ENCODE results near the gene SCARB1.

The SCARB1 gene

GRCh38 chr12:124784871-124785572 is 78.6 kb downstream of the SCARB1 start:
- FAIRE-seq (no peak), DNase-seq (ENCODE audit: insufficient read length, low spot score) (no peak)
- TF ChIP-seq, protein P1, sequence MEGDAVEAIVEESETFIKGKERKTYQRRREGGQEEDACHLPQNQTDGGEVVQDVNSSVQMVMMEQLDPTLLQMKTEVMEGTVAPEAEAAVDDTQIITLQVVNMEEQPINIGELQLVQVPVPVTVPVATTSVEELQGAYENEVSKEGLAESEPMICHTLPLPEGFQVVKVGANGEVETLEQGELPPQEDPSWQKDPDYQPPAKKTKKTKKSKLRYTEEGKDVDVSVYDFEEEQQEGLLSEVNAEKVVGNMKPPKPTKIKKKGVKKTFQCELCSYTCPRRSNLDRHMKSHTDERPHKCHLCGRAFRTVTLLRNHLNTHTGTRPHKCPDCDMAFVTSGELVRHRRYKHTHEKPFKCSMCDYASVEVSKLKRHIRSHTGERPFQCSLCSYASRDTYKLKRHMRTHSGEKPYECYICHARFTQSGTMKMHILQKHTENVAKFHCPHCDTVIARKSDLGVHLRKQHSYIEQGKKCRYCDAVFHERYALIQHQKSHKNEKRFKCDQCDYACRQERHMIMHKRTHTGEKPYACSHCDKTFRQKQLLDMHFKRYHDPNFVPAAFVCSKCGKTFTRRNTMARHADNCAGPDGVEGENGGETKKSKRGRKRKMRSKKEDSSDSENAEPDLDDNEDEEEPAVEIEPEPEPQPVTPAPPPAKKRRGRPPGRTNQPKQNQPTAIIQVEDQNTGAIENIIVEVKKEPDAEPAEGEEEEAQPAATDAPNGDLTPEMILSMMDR (IDR thresholded peaks at IDR 0.05; ENCODE audit: insufficient read depth, missing control alignments) = no peak

DNA sequence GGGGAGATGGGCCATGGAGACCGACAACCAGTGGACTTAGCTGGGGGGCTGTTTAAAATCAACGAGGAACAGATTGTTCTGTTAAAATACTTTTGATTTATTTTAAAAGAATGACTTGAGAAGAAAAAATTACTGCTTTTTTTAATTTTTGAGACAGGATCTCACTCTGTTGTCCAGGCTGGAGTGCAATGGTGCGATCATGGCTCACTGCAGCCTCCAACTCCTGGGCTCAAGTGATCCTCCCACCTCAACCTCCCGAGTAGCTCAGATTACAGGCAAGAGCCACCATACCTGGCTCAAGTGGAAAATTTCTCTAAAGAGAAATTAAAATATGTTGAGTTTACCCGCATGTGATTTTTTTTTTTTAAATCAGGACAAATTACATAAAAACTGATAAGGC is 80.6 kb downstream of the SCARB1 start:
- FAIRE-seq = no peak
- DNase-seq (ENCODE audit: insufficient read length, low spot score) = no peak
- TF ChIP-seq, protein P1 (IDR thresholded peaks at IDR 0.05; ENCODE audit: insufficient read depth, missing control alignments) = no peak

DNA sequence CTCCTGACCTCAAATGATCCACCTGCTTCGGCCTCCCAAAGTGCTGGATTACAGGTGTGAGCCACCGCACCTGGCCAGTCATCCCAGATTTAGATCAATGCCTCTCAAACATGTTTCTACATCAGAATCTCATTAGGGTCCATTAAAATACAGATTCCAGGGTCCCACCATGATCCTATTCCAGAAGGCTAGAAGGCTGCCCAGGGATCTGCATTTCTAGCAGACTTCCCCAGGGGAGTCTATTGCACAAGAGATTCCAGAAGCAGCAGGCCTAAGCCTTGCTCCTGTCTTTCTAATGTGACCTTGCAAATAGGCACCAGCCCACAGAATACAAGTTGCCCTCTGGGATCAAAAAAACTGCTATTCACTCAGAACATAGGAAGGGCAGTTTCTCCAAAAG is 81.5 kb downstream of the SCARB1 start:
- TF ChIP-seq, protein P1 (IDR thresholded peaks at IDR 0.05; ENCODE audit: insufficient read depth, missing control alignments) = no peak
- no peak for DNase-seq (ENCODE audit: insufficient read length, low spot score)
- no peak for FAIRE-seq

DNA sequence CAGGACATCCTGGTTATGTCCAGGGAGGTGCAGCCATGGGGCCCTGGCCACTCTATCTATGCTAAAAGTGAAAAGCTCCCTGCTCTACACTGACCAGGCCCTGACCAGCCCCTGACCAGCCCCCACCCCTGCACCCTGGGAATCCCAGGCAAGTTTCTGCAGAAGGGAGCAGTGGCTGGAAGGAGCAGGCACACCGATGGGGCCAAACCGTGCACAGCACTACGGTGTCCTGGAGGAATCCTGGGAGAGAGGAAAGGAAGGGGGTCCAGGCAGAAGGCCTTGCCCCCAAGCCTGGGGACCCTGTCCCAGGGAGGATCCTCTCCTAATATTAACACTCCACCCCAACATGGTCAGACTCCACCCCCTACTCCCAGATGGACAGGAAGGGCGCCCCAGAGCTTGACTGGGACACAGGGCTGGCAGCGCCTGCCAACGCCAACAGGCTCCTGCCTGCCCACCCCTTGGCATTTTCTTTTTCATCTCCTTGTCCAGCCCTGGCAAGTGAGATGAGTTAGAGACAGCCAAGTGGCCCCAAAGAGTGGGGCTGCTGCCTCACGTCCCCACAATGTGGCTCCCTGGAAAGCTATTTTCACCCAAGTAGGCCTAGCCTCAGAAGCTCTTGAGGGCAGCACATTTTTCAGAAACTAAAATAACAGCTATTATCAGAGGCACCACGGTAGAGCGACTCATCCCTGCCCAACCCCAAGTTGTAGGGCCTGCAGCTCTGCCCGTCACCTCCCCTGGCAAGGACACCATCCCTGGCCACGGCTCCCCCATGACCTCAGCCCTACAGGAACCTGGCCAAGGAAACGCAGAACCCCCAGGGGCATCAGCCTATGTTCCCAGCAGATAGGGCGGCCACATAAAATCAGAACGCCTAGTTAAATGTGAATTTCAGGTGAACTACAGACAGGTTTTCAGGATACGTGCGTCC is 82.6 kb downstream of the SCARB1 start:
- DNase-seq (ENCODE audit: insufficient read length, low spot score) (no peak), FAIRE-seq (no peak)
- TF ChIP-seq, protein P1 (IDR thresholded peaks at IDR 0.05; ENCODE audit: insufficient read depth, missing control alignments) = no peak

DNA sequence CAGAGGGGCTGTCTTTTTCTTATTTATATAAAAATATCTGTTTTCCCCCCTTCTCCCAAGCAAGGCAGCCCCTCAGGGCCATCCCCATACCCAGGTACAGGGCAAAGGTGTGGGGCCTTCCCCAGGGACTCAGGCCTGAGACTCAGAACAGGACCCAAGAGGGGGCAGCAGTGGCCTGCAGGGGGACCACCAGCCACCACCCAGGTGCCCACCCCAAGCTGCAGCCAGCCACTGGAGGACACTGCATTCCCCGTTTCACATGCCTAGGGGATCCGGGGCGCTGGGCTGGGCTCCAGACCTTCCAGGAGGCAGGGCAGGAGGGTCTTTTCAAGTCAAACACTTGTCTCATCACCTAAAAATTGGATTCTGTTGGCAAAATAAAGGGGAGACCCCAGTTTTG is 83.3 kb downstream of the SCARB1 start:
- TF ChIP-seq, protein P1 (IDR thresholded peaks at IDR 0.05; ENCODE audit: insufficient read depth, missing control alignments) = no peak
- DNase-seq (ENCODE audit: insufficient read length, low spot score) = no peak
- no peak for FAIRE-seq

- TF ChIP-seq, protein P1 (IDR thresholded peaks at IDR 0.05; ENCODE audit: insufficient read depth, missing control alignments) = no peak
- no peak for FAIRE-seq
- no peak for DNase-seq (ENCODE audit: insufficient read length, low spot score)
Measured at GRCh38 chr12:124779161-124780141, 84.2 kb downstream of the SCARB1 start.
